Testis (tissue), 2 donors: ENCODE measurements around the gene RASA3.

Source experiments
- POLR2A ChIP-seq: fragments of 450-650 bp; IDR thresholded peaks from one replicate; pipeline ENCODE4 v1.6.1; 2017; ENCODE audit warnings: antibody characterized with exemption, mild to moderate bottlenecking, moderate library complexity
- TF ChIP-seq, protein P1 (sequence below), 3 experiments: fragments of 450-650 bp in 2 of 3; fragments of 200-600 bp in 1 of 3; sonication (generic) in 1 of 3; IDR thresholded peaks; one replicate each; pipeline ENCODE4 v1.5.1; 2016 to 2019; ENCODE audit warnings: antibody characterized with exemption in 3 of 3, mild to moderate bottlenecking in 2 of 3, moderate library complexity in 1 of 3

DNA sequence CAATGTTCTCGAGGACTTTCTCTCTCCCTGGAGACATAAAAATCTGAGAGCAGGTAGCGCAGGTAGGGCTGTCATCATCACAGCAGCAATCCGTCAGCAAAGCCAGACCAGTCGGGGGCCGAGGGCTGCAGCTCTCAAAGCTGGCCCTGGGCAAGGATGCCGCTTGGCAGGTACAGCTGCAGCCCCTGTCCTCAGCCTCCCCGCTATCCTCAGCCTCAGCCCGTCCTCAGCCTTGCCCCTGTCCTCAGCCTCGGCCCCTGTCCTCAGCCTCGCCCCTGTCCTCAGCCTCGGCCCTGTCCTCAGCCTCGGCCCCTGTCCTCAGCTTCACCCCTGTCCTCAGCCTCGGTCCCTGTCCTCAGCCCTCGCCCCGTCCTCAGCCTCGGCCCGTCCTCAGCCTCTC, 169.4 kb downstream of the RASA3 start:
- TF ChIP-seq, protein P1, sequence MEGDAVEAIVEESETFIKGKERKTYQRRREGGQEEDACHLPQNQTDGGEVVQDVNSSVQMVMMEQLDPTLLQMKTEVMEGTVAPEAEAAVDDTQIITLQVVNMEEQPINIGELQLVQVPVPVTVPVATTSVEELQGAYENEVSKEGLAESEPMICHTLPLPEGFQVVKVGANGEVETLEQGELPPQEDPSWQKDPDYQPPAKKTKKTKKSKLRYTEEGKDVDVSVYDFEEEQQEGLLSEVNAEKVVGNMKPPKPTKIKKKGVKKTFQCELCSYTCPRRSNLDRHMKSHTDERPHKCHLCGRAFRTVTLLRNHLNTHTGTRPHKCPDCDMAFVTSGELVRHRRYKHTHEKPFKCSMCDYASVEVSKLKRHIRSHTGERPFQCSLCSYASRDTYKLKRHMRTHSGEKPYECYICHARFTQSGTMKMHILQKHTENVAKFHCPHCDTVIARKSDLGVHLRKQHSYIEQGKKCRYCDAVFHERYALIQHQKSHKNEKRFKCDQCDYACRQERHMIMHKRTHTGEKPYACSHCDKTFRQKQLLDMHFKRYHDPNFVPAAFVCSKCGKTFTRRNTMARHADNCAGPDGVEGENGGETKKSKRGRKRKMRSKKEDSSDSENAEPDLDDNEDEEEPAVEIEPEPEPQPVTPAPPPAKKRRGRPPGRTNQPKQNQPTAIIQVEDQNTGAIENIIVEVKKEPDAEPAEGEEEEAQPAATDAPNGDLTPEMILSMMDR (IDR thresholded peaks at IDR 0.05): no peak
- TF ChIP-seq POLR2A: no peak
